A549 (cell line): ENCODE measurements around the gene MRPL34.

Source experiments
- CTCF ChIP-seq: fragments of >200 bp; sonication (Bioruptor Twin); formaldehyde crosslinking; IDR thresholded peaks from 3 replicates; pipeline ENCODE4 v1.5.1; 2016
- NFE2L2 ChIP-seq: fragments of 150-350 bp; conservative IDR thresholded peaks from 2 replicates; pipeline ENCODE4 v1.6.1; 2014; ENCODE audit warnings: low read length
- NPAS2 ChIP-seq: fragments of 250-450 bp; sonication (Bioruptor Pico); IDR thresholded peaks from 2 replicates; pipeline ENCODE4 v1.8.0; 2022; ENCODE audit warnings: mild to moderate bottlenecking, moderate library complexity, borderline replicate concordance

GRCh38 chr19:17279436-17279835 lies 26.2 kb upstream of the MRPL34 start:
- TF ChIP-seq NPAS2 (CRISPR knock-in tag) (no peak), CTCF (no peak), NFE2L2 (no peak)
